ENCODE results near the gene GAREM2. TPM values are rescaled to one million over a fixed set of nuclear protein-coding genes. Genes with fewer than 3 reads are reported as not detected.

The GAREM2 gene
- total RNA-seq, 2 donors from 2014 or later = 3.6 to 6.5 TPM

Other genes starting within 250 kb of the GAREM2 start
- gene KIF3C, start 190.6 kb upstream of the GAREM2 start, total RNA-seq = 10 to 100 TPM in 1 of 2 donors, 1 to 10 TPM in 1; 2.6 to 10.3 TPM
- gene RAB10, start 139.0 kb upstream of the GAREM2 start, total RNA-seq = 10 to 100 TPM; 41.2 to 42.9 TPM
- 10 to 100 TPM; 77.7 to 78.5 TPM for gene HADHA, start 71.5 kb downstream of the GAREM2 start, total RNA-seq
- gene HADHB, start 71.9 kb downstream of the GAREM2 start, total RNA-seq = 10 to 100 TPM; 45.9 to 46.3 TPM
- 10 to 100 TPM; 27.9 to 36.6 TPM for gene SELENOI, start 173.1 kb downstream of the GAREM2 start, total RNA-seq
- gene ADGRF3, start 173.7 kb downstream of the GAREM2 start, total RNA-seq = 1 to 10 TPM in 1 of 2 donors, under 1 TPM in 1; 0.97 to 1.3 TPM
- not detected for gene DRC1, start 228.8 kb downstream of the GAREM2 start, total RNA-seq

Data from T-helper 17 cell (primary cell).